H1 (cell line): ENCODE measurements around the gene VGLL2. TPM values are rescaled to one million over a fixed set of nuclear protein-coding genes. Genes with fewer than 3 reads are reported as not detected.

Experiments
- CTCF ChIA-PET: fragments of 300-600 bp; sonication (Branson Sonifier 250); formaldehyde crosslinking; loops from one replicate; lab custom pipeline; 2021; ENCODE audit not compliant: partially characterized antibody; lab: Charles Lee
- POLR2A ChIA-PET: fragments of 300-600 bp; sonication (Branson Sonifier 250); formaldehyde crosslinking; loops from one replicate; lab custom pipeline; 2021; ENCODE audit warnings: inconsistent platforms; ENCODE audit not compliant: partially characterized antibody; lab: Charles Lee
- DNase-seq, 2 experiments: peaks; one replicate each; pipeline versions ENCODE4 v3.0.0 to v3.0.0-alpha.2; 2010 to 2022; ENCODE audit warnings: low spot score in 2 of 2, low read depth in 1 of 2, mixed read lengths in 1 of 2
- FAIRE-seq: peaks from 2 replicates; lab custom pipeline; 2011; peaks lifted over from hg19 to GRCh38; lab: Jason Lieb, UNC
- H2AFZ ChIP-seq: 2 replicates; pipeline ENCODE4 v1.8.1; 2012; ENCODE audit warnings: low read length, inconsistent platforms
- H2AK5ac ChIP-seq: 2 replicates; pipeline ENCODE4 v1.6.1; 2013; ENCODE audit warnings: low read depth, low read length
- H2BK120ac ChIP-seq: replicated peaks from 2 replicates; pipeline ENCODE3; 2013; ENCODE audit warnings: low read depth, low read length, inconsistent platforms
- H2BK12ac ChIP-seq: 2 replicates; pipeline ENCODE4 v1.6.1; 2013; ENCODE audit warnings: low read depth, low read length
- H2BK15ac ChIP-seq: 2 replicates; pipeline ENCODE4 v1.6.1; 2013; ENCODE audit warnings: low read length
- H2BK20ac ChIP-seq: 2 replicates; pipeline ENCODE4 v1.6.1; 2013; ENCODE audit warnings: low read length
- H2BK5ac ChIP-seq: 2 replicates; pipeline ENCODE4 v1.6.1; 2013; ENCODE audit warnings: low read depth, low read length
- H3K14ac ChIP-seq: 2 replicates; pipeline ENCODE4 v1.6.1; 2013; ENCODE audit warnings: inconsistent platforms; ENCODE audit not compliant: insufficient read length
- H3K18ac ChIP-seq: 2 replicates; pipeline ENCODE4 v1.6.1; 2013; ENCODE audit warnings: low read length; ENCODE audit errors: extremely low read depth
- H3K23ac ChIP-seq: 2 replicates; pipeline ENCODE4 v1.6.1; 2013; ENCODE audit warnings: inconsistent platforms; ENCODE audit not compliant: insufficient read length
- H3K23me2 ChIP-seq: 2 replicates; pipeline ENCODE4 v1.6.1; 2013; ENCODE audit warnings: low read depth, low read length
- H3K27ac ChIP-seq: 2 replicates; pipeline ENCODE4 v1.6.1; 2011; ENCODE audit warnings: low read depth, low read length, inconsistent platforms
- H3K27me3 ChIP-seq, 4 experiments: replicated peaks in 1 of 4; 1 replicate in 1 of 4; 2 replicates in 3 of 4; pipeline versions ENCODE4 v1.6.1 to v1.8.1; 2011 to 2013; ENCODE audit warnings: low read length in 3 of 4, mild to moderate bottlenecking in 3 of 4, inconsistent platforms in 2 of 4, mixed read lengths in 2 of 4, moderate library complexity in 1 of 4; ENCODE audit not compliant: control insufficient read depth in 3 of 4, insufficient read depth in 3 of 4; ENCODE audit errors: extremely low read depth in 1 of 4
- H3K36me3 ChIP-seq, 4 experiments: 2 replicates each; pipeline versions ENCODE4 v1.6.1 to v1.8.1; 2011 to 2013; ENCODE audit warnings: mild to moderate bottlenecking in 4 of 4, low read length in 3 of 4, moderate library complexity in 2 of 4, control low read depth in 1 of 4, inconsistent platforms in 1 of 4; ENCODE audit not compliant: insufficient read depth in 4 of 4, control insufficient read depth in 2 of 4
- H3K4ac ChIP-seq: replicated peaks from 2 replicates; pipeline ENCODE3; 2013; ENCODE audit warnings: low read length, low read depth, mixed read lengths, inconsistent platforms; ENCODE audit not compliant: insufficient read length
- H3K4me1 ChIP-seq, 4 experiments: replicated peaks in 1 of 4; 1 replicate in 1 of 4; 2 replicates in 3 of 4; pipeline versions ENCODE4 v1.6.1 to v1.8.1; 2011 to 2013; ENCODE audit warnings: low read length in 3 of 4, inconsistent platforms in 2 of 4, mixed read lengths in 1 of 4; ENCODE audit not compliant: insufficient read depth in 4 of 4, control insufficient read depth in 3 of 4
- H3K4me2 ChIP-seq, 2 experiments: 2 replicates each; pipeline versions ENCODE4 v1.6.1 to v1.8.1; 2011 to 2013; ENCODE audit warnings: low read depth in 2 of 2, low read length in 2 of 2, control low read depth in 1 of 2, inconsistent platforms in 1 of 2, mild to moderate bottlenecking in 1 of 2; ENCODE audit not compliant: insufficient read depth in 1 of 2
- H3K4me3 ChIP-seq, 4 experiments: fragments of 200-600, 300-600 bp in 1 of 4; sonication (generic), shearing (Covaris generic), sonication (Bioruptor Twin) in 1 of 4; 2 replicates each; pipeline versions ENCODE4 v1.5.1 to v1.8.1; 2011 to 2016; ENCODE audit warnings: low read length in 4 of 4, low read depth in 3 of 4, control low read depth in 2 of 4, inconsistent platforms in 2 of 4, mild to moderate bottlenecking in 2 of 4, mixed read lengths in 1 of 4, moderate library complexity in 1 of 4; ENCODE audit not compliant: insufficient read depth in 2 of 4; ENCODE audit errors: extremely low read depth in 1 of 4
- H3K56ac ChIP-seq: replicated peaks from 2 replicates; pipeline ENCODE3; 2013; ENCODE audit warnings: low read depth, mild to moderate bottlenecking, mixed read lengths, low read length, inconsistent platforms; ENCODE audit not compliant: insufficient read length
- H3K79me1 ChIP-seq: 2 replicates; pipeline ENCODE4 v1.6.1; 2013; ENCODE audit warnings: low read depth, low read length, control low read depth
- H3K79me2 ChIP-seq, 2 experiments: 2 replicates each; pipeline versions ENCODE4 v1.6.1 to v1.8.1; 2012 to 2013; ENCODE audit warnings: low read length in 2 of 2, mild to moderate bottlenecking in 2 of 2, inconsistent platforms in 1 of 2; ENCODE audit not compliant: insufficient read depth in 2 of 2, control insufficient read depth in 1 of 2
- H3K9ac ChIP-seq, 4 experiments: replicated peaks in 1 of 4; 1 replicate in 1 of 4; 2 replicates in 3 of 4; pipeline versions ENCODE4 v1.6.1 to v1.8.1; 2011 to 2013; ENCODE audit warnings: low read depth in 3 of 4, low read length in 3 of 4, control low read depth in 2 of 4, mild to moderate bottlenecking in 2 of 4, moderate library complexity in 2 of 4, inconsistent platforms in 1 of 4; ENCODE audit errors: extremely low read depth in 1 of 4
- H3K9me3 ChIP-seq, 2 experiments: 2 replicates each; pipeline versions ENCODE4 v1.6.1 to v1.8.1; 2012 to 2013; ENCODE audit warnings: mild to moderate bottlenecking in 2 of 2, moderate library complexity in 2 of 2, control low read depth in 1 of 2, inconsistent platforms in 1 of 2, low read depth in 1 of 2, low read length in 1 of 2, mixed read lengths in 1 of 2; ENCODE audit not compliant: insufficient read depth in 2 of 2
- H4K20me1 ChIP-seq, 2 experiments: replicated peaks in 1 of 2; 2 replicates each; pipeline versions ENCODE3 to v1.8.1; 2011 to 2013; ENCODE audit warnings: inconsistent platforms in 2 of 2, low read length in 2 of 2, mild to moderate bottlenecking in 1 of 2; ENCODE audit not compliant: insufficient read depth in 2 of 2, control insufficient read depth in 1 of 2
- H4K5ac ChIP-seq: 2 replicates; pipeline ENCODE4 v1.6.1; 2013; ENCODE audit warnings: low read length, low read depth, mixed read lengths, inconsistent platforms; ENCODE audit not compliant: insufficient read length
- H4K8ac ChIP-seq: 2 replicates; pipeline ENCODE4 v1.8.0; 2013; ENCODE audit warnings: mild to moderate bottlenecking, moderate library complexity, low read length, inconsistent platforms; ENCODE audit not compliant: insufficient read depth; ENCODE audit errors: extremely low read depth
- H4K91ac ChIP-seq: replicated peaks from 2 replicates; pipeline ENCODE3; 2013; ENCODE audit warnings: low read length, mixed read lengths, inconsistent platforms; ENCODE audit not compliant: insufficient read length
- CHD1 ChIP-seq: IDR thresholded peaks from 2 replicates; pipeline ENCODE4 v1.6.1; 2012; ENCODE audit warnings: low read depth, low read length, improper control_type of control experiment
- HDAC2 ChIP-seq, 2 experiments: fragments of 300-600 bp in 1 of 2; sonication (generic) in 1 of 2; IDR thresholded peaks; 2 replicates each; pipeline ENCODE4 v1.6.1; 2011 to 2012; ENCODE audit warnings: low read depth in 2 of 2, low read length in 2 of 2, mild to moderate bottlenecking in 2 of 2, moderate library complexity in 2 of 2, borderline replicate concordance in 1 of 2, inconsistent platforms in 1 of 2
- JUN ChIP-seq: IDR thresholded peaks from 2 replicates; pipeline ENCODE4 v1.6.1; 2011; ENCODE audit warnings: low read depth, mild to moderate bottlenecking, improper control_type of control experiment, low read length
- KDM1A ChIP-seq: fragments of 200-600, 300-600 bp; sonication (generic); IDR thresholded peaks from 2 replicates; pipeline ENCODE4 v1.7.1; 2016; ENCODE audit warnings: mild to moderate bottlenecking, low read length, borderline replicate concordance
- NRF1 ChIP-seq: IDR thresholded peaks from 2 replicates; pipeline ENCODE4 v1.6.1; 2011; ENCODE audit warnings: mild to moderate bottlenecking, low read depth, low read length, improper control_type of control experiment
- RAD21 ChIP-seq, 2 experiments: IDR thresholded peaks in 1 of 2; conservative IDR thresholded peaks in 1 of 2; 2 replicates each; pipeline ENCODE4 v1.6.1; 2011; ENCODE audit warnings: low read depth in 2 of 2, low read length in 2 of 2, improper control_type of control experiment in 1 of 2, inconsistent platforms in 1 of 2, mild to moderate bottlenecking in 1 of 2, moderate library complexity in 1 of 2
- WGBS, 2 experiments: shearing (Covaris generic) in 1 of 2; methylation state at CpG; one replicate each; pipeline versions ENCODE4 v1.1.6 to v1.1.7; 2013 to 2015; ENCODE audit warnings: low lambda C conversion rate in 2 of 2, mixed read lengths in 2 of 2, inconsistent platforms in 1 of 2, low coverage in 1 of 2, missing lambda C conversion rate in 1 of 2; ENCODE audit not compliant: insufficient replicate concordance in 2 of 2, insufficient coverage in 1 of 2, insufficient read length in 1 of 2; ENCODE audit errors: extremely low coverage in 1 of 2, missing lambda C conversion rate in 1 of 2; 5-methylcytosine and 5-hydroxymethylcytosine counted together
- polyA plus RNA-seq, 7 experiments: library from polyadenylated mRNA; depleted of rRNA in 3 of 7; stranded (reverse) in 5 of 7; unstranded in 2 of 7; fragments of >200 nt in 5 of 7; fragments of 200-250 nt in 2 of 7; gene quantifications; 1 replicate in 5 of 7; 2 replicates in 1 of 7; 4 replicates in 1 of 7; pipeline versions ENCODE4 v1.2.1 to v1.2.3, GENCODE V29; 2011 to 2013; ENCODE audit warnings: missing spikeins in 2 of 7, mixed read lengths in 2 of 7
- total RNA-seq: library from RNA; stranded (reverse); fragmentation: NEBNext Ultra II Directional; extraction: Animal tissue kit (Norgen Biotek cat#: 25700); gene quantifications from 2 replicates; pipeline ENCODE4 v1.2.1, GENCODE V29; 2021

VGLL2 gene
- total and polyA plus RNA-seq, 2 of the 8 experiments (the other 6 are each of a cell fraction or from before 2014, with no cell fraction given): not detected

- ChIA-PET CTCF (interaction anchor here (1.0 to 1.3 kb wide), 2 partner anchors 34 to 59 kb away, joined by 3 read pairs; partner anchors contain the start of gene VGLL2), POLR2A (interaction anchor here (0.5 kb wide), 1 partner anchor 22 kb away, joined by 4 read pairs; no protein-coding TSS in a partner anchor)
- no peak overlapping the region for H2AFZ ChIP-seq
- no peak overlapping the region for H3K18ac ChIP-seq
- no peak overlapping the region for H2BK12ac ChIP-seq
- H3K79me2 ChIP-seq: no peaks in the 10 kb centered on the region
- H2AK5ac ChIP-seq: no peak overlapping the region
- no peaks in the 10 kb centered on the region for H3K9me3 ChIP-seq
- H3K79me1 ChIP-seq: no peaks in the 10 kb centered on the region
- no peaks in the 10 kb centered on the region for H4K20me1 ChIP-seq
- H2BK20ac ChIP-seq: no peak overlapping the region
- FAIRE-seq: no peak
- H3K23me2 ChIP-seq: no peaks in the 10 kb centered on the region
- DNase-seq: no peak
- H3K14ac ChIP-seq: no peak overlapping the region
- no peaks in the 10 kb centered on the region for H3K27me3 ChIP-seq
- no peak overlapping the region for H2BK5ac ChIP-seq
- no peak overlapping the region for H3K4ac ChIP-seq
- no peak overlapping the region for H3K27ac ChIP-seq
- H3K23ac ChIP-seq: no peak overlapping the region
- H3K4me3 ChIP-seq: no peak overlapping the region
- H3K4me1 ChIP-seq: no peaks in the 10 kb centered on the region
- no peaks in the 10 kb centered on the region for H3K36me3 ChIP-seq
- no peak overlapping the region for H2BK15ac ChIP-seq
- no peak overlapping the region for H2BK120ac ChIP-seq
- H4K91ac ChIP-seq: no peak overlapping the region
- WGBS, 2 experiments: 80% methylated on average over 2 of the region's 2 CpGs; no CpG with 5 or more reads in 1 of the 2 experiments
- no peak overlapping the region for H3K4me2 ChIP-seq
- no peak overlapping the region for H4K8ac ChIP-seq
- no peak overlapping the region for H3K9ac ChIP-seq
- no peak overlapping the region for H3K56ac ChIP-seq
- H4K5ac ChIP-seq: no peak overlapping the region
- no peak for TF ChIP-seq NRF1
- TF ChIP-seq RAD21 (IDR thresholded peaks at IDR 0.05 in 1 of 2, conservative IDR thresholded peaks at IDR 0.05 in 1 of 2; ENCODE audit: low read depth in 2 of 2, low read length in 2 of 2): no peak
- no peak for TF ChIP-seq HDAC2 (IDR thresholded peaks at IDR 0.05; ENCODE audit: borderline replicate concordance in 1 of 2, low read depth in 2 of 2, low read length in 2 of 2)
- TF ChIP-seq CHD1: no peak
- TF ChIP-seq JUN: no peak
- TF ChIP-seq KDM1A: no peak
Measured at GRCh38 chr6:117231466-117231865, 33.9 kb upstream of the VGLL2 start.
